Panc1 (cell line): Measurements from ENCODE around the gene APOBEC2.

Experiments
- POLR2AphosphoS5 ChIP-seq: IDR thresholded peaks from 2 replicates; pipeline ENCODE4 v1.6.1; 2012; ENCODE audit warnings: mild to moderate bottlenecking, low read depth, low read length, moderate library complexity
- SIN3A ChIP-seq: IDR thresholded peaks from 2 replicates; pipeline ENCODE4 v1.6.1; 2012; ENCODE audit warnings: low read depth, mild to moderate bottlenecking, low read length, moderate library complexity, borderline replicate concordance; ENCODE audit not compliant: insufficient read depth
- TF ChIP-seq, protein P1 (sequence below): fragments of 450-650 bp; IDR thresholded peaks from 2 replicates; pipeline ENCODE4 v1.5.1; 2017; ENCODE audit warnings: mild to moderate bottlenecking

DNA sequence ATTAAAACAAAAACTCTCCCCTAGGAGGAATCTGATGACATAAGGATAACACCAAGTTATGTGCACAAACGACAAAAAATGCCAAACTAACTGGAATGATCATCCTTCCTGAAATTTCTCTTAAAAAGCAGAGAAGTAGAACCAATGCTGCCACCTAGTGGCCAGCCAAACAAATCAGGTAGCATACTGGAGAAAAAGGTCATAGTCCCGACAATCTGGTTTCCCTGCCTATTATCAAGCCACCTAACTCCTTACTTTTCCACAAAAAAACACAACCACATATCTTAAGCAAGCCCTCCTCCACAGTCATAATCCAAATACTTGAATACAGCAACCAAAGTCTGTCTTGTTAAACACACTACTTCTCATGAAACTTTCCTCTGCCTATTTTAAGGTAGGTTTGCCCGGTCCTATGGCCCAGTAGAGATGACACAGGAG lies 13.9 kb downstream of the APOBEC2 start:
- TF ChIP-seq, protein P1, sequence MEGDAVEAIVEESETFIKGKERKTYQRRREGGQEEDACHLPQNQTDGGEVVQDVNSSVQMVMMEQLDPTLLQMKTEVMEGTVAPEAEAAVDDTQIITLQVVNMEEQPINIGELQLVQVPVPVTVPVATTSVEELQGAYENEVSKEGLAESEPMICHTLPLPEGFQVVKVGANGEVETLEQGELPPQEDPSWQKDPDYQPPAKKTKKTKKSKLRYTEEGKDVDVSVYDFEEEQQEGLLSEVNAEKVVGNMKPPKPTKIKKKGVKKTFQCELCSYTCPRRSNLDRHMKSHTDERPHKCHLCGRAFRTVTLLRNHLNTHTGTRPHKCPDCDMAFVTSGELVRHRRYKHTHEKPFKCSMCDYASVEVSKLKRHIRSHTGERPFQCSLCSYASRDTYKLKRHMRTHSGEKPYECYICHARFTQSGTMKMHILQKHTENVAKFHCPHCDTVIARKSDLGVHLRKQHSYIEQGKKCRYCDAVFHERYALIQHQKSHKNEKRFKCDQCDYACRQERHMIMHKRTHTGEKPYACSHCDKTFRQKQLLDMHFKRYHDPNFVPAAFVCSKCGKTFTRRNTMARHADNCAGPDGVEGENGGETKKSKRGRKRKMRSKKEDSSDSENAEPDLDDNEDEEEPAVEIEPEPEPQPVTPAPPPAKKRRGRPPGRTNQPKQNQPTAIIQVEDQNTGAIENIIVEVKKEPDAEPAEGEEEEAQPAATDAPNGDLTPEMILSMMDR: peak; percentile 82
- TF ChIP-seq POLR2AphosphoS5 (no peak), SIN3A (no peak)
